GM20000 (cell line): Measurements from ENCODE around the gene FBXO39.
"Not testable (repeated sequence)": the region's sequence is repeated elsewhere in the genome, so short reads cannot be mapped to it uniquely, and the experiment has no call there.

Experiments used
- DNase-seq: peaks from one replicate; pipeline ENCODE4 v3.0.0; 2012; ENCODE audit warnings: low spot score
- CTCF ChIP-seq: IDR thresholded peaks from 2 replicates; pipeline ENCODE4 v1.5.1; 2012; ENCODE audit warnings: mild to moderate bottlenecking, control low read depth; ENCODE audit errors: extremely low read depth, missing control alignments

FBXO39 gene

GRCh38 chr17:6775871-6776405 lies at the start of gene FBXO39:
TSS of gene FBXO39 (plus strand) at chr17:6776215. CDS start at chr17:6779869, 3,654 bp downstream.
- TF ChIP-seq CTCF, result no peak

GRCh38 chr17:6729531-6729930 lies 46.5 kb upstream of the FBXO39 start:
- no peak for DNase-seq
- TF ChIP-seq CTCF, result no peak

More at GRCh38 chr17:6775871-6776405, at the start of gene FBXO39:
- DNase-seq, result no peak

- not testable (repeated sequence) for DNase-seq
Measured at GRCh38 chr17:6746665-6747064, 29.4 kb upstream of the FBXO39 start.

GRCh38 chr17:6748617-6749016 lies 27.4 kb upstream of the FBXO39 start:
- DNase-seq, result no peak
- no peak for TF ChIP-seq CTCF

- TF ChIP-seq CTCF, result no peak
- no peak for DNase-seq
Measured at GRCh38 chr17:6749519-6749918, 26.5 kb upstream of the FBXO39 start.

GRCh38 chr17:6752068-6752909 lies 23.7 kb upstream of the FBXO39 start:
- TF ChIP-seq CTCF, result no peak
- DNase-seq, result no peak

GRCh38 chr17:6753006-6753445 lies 23.0 kb upstream of the FBXO39 start:
- DNase-seq, result peak; percentile 24
- no peak for TF ChIP-seq CTCF

GRCh38 chr17:6753546-6753945 lies 22.5 kb upstream of the FBXO39 start:
- TF ChIP-seq CTCF, result no peak
- DNase-seq, result no peak
